GM12878 (cell line): ENCODE results near the gene TRHDE. TPM values are rescaled to one million over a fixed set of nuclear protein-coding genes. Genes with fewer than 3 reads are reported as not detected.

Experiments
- ATAC-seq: fragments of 200-7000 bp; cut with Tn5 transposase; 3 replicates; pipeline ENCODE4 v1.9.1; 2020; ENCODE audit warnings: mild to moderate bottlenecking, moderate library complexity
- BruUV-seq: library from RNA; stranded (reverse); fragments of 400-500 nt; replicated peaks from 2 replicates; lab custom pipeline; 2021; lab: Mats Ljungman, UMichigan
- CTCF ChIA-PET: fragments of 300-600 bp; sonication (Branson Sonifier 250); formaldehyde crosslinking; extraction: SDS; loops from one replicate; lab custom pipeline; 2021; ENCODE audit warnings: inconsistent platforms; lab: Yijun Ruan, JAX
- POLR2A ChIA-PET: fragments of 350-600 bp; formaldehyde crosslinking; extraction: SDS; loops from one replicate; lab custom pipeline; 2021; ENCODE audit warnings: inconsistent platforms; lab: Charles Lee
- RAD21 ChIA-PET: fragments of 300-600 bp; sonication (Branson Sonifier 250); formaldehyde crosslinking; loops from one replicate; lab custom pipeline; 2023; ENCODE audit warnings: antibody characterized with exemption; ENCODE audit not compliant: unreplicated experiment; lab: Charles Lee
- SMC1A ChIA-PET: fragments of 300-600 bp; sonication (Branson Sonifier 250); formaldehyde crosslinking; loops from one replicate; lab custom pipeline; 2023; ENCODE audit not compliant: unreplicated experiment, uncharacterized antibody; lab: Charles Lee
- DNase-seq: peaks from one replicate; pipeline ENCODE4 v3.0.0-alpha.2; 2011; ENCODE audit warnings: low read depth, low spot score
- FAIRE-seq: peaks from 3 replicates; lab custom pipeline; 2011; peaks lifted over from hg19 to GRCh38; lab: Jason Lieb, UNC
- H2AFZ ChIP-seq: 2 replicates; pipeline ENCODE4 v1.6.0; 2011; ENCODE audit warnings: low read depth, low read length, control low read depth; ENCODE audit not compliant: control insufficient read depth
- H3K27ac ChIP-seq: 2 replicates; pipeline ENCODE4 v1.5.1; 2011; ENCODE audit warnings: control low read depth; ENCODE audit not compliant: control insufficient read depth, insufficient read depth
- H3K27me3 ChIP-seq, 2 experiments: replicated peaks in 1 of 2; 2 replicates each; pipeline versions ENCODE4 v1.6.0 to v1.6.1; 2011; ENCODE audit warnings: low read length in 1 of 2; ENCODE audit not compliant: control insufficient read depth in 2 of 2, insufficient read depth in 2 of 2
- H3K36me3 ChIP-seq, 2 experiments: 2 replicates each; pipeline ENCODE4 v1.5.1; 2011; ENCODE audit warnings: low read length in 1 of 2; ENCODE audit not compliant: control insufficient read depth in 2 of 2, insufficient read depth in 2 of 2
- H3K4me1 ChIP-seq: 2 replicates; pipeline ENCODE4 v1.6.1; 2011; ENCODE audit warnings: mild to moderate bottlenecking, low read length, moderate library complexity, mixed read lengths; ENCODE audit not compliant: control insufficient read depth, insufficient read depth
- H3K4me2 ChIP-seq: 2 replicates; pipeline ENCODE4 v1.6.0; 2011; ENCODE audit warnings: control low read depth; ENCODE audit not compliant: control insufficient read depth, insufficient read depth
- H3K4me3 ChIP-seq: fragments of 200-600 bp; sonication (generic); 2 replicates; pipeline ENCODE4 v1.5.1; 2016
- H3K79me2 ChIP-seq: 2 replicates; pipeline ENCODE4 v1.6.0; 2011; ENCODE audit warnings: low read length; ENCODE audit not compliant: control insufficient read depth, insufficient read depth
- H3K9ac ChIP-seq: 2 replicates; pipeline ENCODE4 v1.8.0; 2011; ENCODE audit warnings: low read length, control low read depth, mixed read lengths; ENCODE audit not compliant: control insufficient read depth, insufficient read depth
- H3K9me3 ChIP-seq: replicated peaks from 3 replicates; pipeline ENCODE4 v1.5.1; 2011; ENCODE audit warnings: mild to moderate bottlenecking, low read length; ENCODE audit not compliant: control insufficient read depth, insufficient read depth
- H4K20me1 ChIP-seq: 2 replicates; pipeline ENCODE4 v1.6.0; 2011; ENCODE audit not compliant: control insufficient read depth, insufficient read depth
- ATF7 ChIP-seq: fragments of 450-650 bp; IDR thresholded peaks from 2 replicates; pipeline ENCODE4 v1.6.1; 2016; ENCODE audit warnings: low read depth, mild to moderate bottlenecking
- CBFB ChIP-seq: IDR thresholded peaks from 2 replicates; pipeline ENCODE4 v1.6.1; 2016; ENCODE audit warnings: antibody characterized with exemption, low read depth
- CHD4 ChIP-seq: fragments of 200-600 bp; sonication (generic); IDR thresholded peaks from 2 replicates; pipeline ENCODE4 v1.6.1; 2016; ENCODE audit warnings: mild to moderate bottlenecking
- CUX1 ChIP-seq: IDR thresholded peaks from 2 replicates; pipeline ENCODE4 v1.6.1; 2012; ENCODE audit warnings: improper control_type of control experiment, low read depth, low read length; ENCODE audit not compliant: insufficient replicate concordance
- E2F4 ChIP-seq: IDR thresholded peaks from 2 replicates; pipeline ENCODE4 v1.6.1; 2012; ENCODE audit warnings: low read depth, low read length, improper control_type of control experiment
- ETV6 ChIP-seq, 2 experiments: fragments of 450-650 bp in 1 of 2; IDR thresholded peaks in 1 of 2; conservative IDR thresholded peaks in 1 of 2; 2 replicates each; pipeline ENCODE4 v1.6.1; 2014; ENCODE audit warnings: antibody characterized with exemption in 1 of 2, borderline replicate concordance in 1 of 2, low read depth in 1 of 2, mild to moderate bottlenecking in 1 of 2, moderate library complexity in 1 of 2
- FOS ChIP-seq: IDR thresholded peaks from 3 replicates; pipeline ENCODE4 v1.6.1; 2011; ENCODE audit warnings: borderline replicate concordance; ENCODE audit not compliant: insufficient read length; ENCODE audit errors: extremely low read depth
- JUNB ChIP-seq: IDR thresholded peaks from 2 replicates; pipeline ENCODE4 v1.6.1; 2016; ENCODE audit warnings: antibody characterized with exemption, mild to moderate bottlenecking
- KAT2A ChIP-seq: conservative IDR thresholded peaks from 2 replicates; pipeline ENCODE4 v1.6.1; 2011; ENCODE audit warnings: low read depth, low read length; ENCODE audit not compliant: control insufficient read depth
- MEF2B ChIP-seq: fragments of 450-650 bp; IDR thresholded peaks from 2 replicates; pipeline ENCODE4 v1.6.1; 2018; ENCODE audit warnings: mild to moderate bottlenecking, moderate library complexity; ENCODE audit not compliant: partially characterized antibody, poor library complexity, severe bottlenecking
- PKNOX1 ChIP-seq: fragments of 450-650 bp; IDR thresholded peaks from 2 replicates; pipeline ENCODE4 v1.6.1; 2016; ENCODE audit warnings: mild to moderate bottlenecking
- PML ChIP-seq: IDR thresholded peaks from 2 replicates; pipeline ENCODE4 v1.6.1; 2012; ENCODE audit warnings: low read length, inconsistent platforms
- POLR2A ChIP-seq: IDR thresholded peaks from 2 replicates; pipeline ENCODE4 v1.6.1; 2011; ENCODE audit warnings: low read depth, mild to moderate bottlenecking, low read length
- POLR2AphosphoS5 ChIP-seq: IDR thresholded peaks from 2 replicates; pipeline ENCODE4 v1.6.1; 2011; ENCODE audit warnings: mild to moderate bottlenecking, low read length, inconsistent platforms
- RAD51 ChIP-seq: fragments of 450-650 bp; IDR thresholded peaks from 2 replicates; pipeline ENCODE4 v1.6.1; 2016; ENCODE audit warnings: moderate library complexity, mild to moderate bottlenecking, inconsistent platforms
- RELA ChIP-seq: fragments of 450-650 bp; IDR thresholded peaks from 2 replicates; pipeline ENCODE4 v1.8.0; 2014; ENCODE audit warnings: borderline replicate concordance; ENCODE audit not compliant: partially characterized antibody
- STAT1 ChIP-seq: fragments of 450-650 bp; conservative IDR thresholded peaks from 2 replicates; pipeline ENCODE4 v1.6.1; 2014; ENCODE audit warnings: antibody characterized with exemption, mild to moderate bottlenecking
- TCF12 ChIP-seq: IDR thresholded peaks from 2 replicates; pipeline ENCODE4 v1.6.1; 2011; ENCODE audit warnings: low read depth, mild to moderate bottlenecking, low read length
- WGBS: methylation state at CpG from one replicate; pipeline ENCODE4 v1.1.6; 2016; ENCODE audit warnings: low lambda C conversion rate; ENCODE audit not compliant: insufficient replicate concordance, insufficient coverage; ENCODE audit errors: missing lambda C conversion rate; 5-methylcytosine and 5-hydroxymethylcytosine counted together
- in situ Hi-C: fragments of 300-500 bp; cut with MboI; formaldehyde crosslinking; loops from 9 replicates; pipeline ENCODE4 v1.14.3; 2018; ENCODE audit warnings: mixed read lengths
- intact Hi-C: fragments of 100-400 bp; cut with micrococcal nuclease; formaldehyde crosslinking; loops from one replicate; pipeline ENCODE4 v1.14.2; 2022; ENCODE audit not compliant: unreplicated experiment
- polyA plus RNA-seq, 11 experiments: library from polyadenylated mRNA; depleted of rRNA in 4 of 11; unstranded in 6 of 11; stranded (reverse) in 5 of 11; fragments of >200 nt; fragmentation: Nextera tagmentation in 4 of 11; fragmentation: Illumina TruSeq in 1 of 11; extraction: Ambion mirVana in 4 of 11; extraction: Trizol in 1 of 11; gene quantifications; 1 replicate in 1 of 11; 2 replicates in 10 of 11; pipeline versions ENCODE4 v1.2.1 to v1.2.3, GENCODE V29; 2011 to 2016; ENCODE audit warnings: inconsistent platforms in 2 of 11, missing spikeins in 2 of 11, low read depth in 1 of 11
- total RNA-seq, 4 experiments: library from RNA; depleted of rRNA in 3 of 4; stranded (reverse); fragments of >200 nt in 3 of 4; fragmentation: Illumina TruSeq in 1 of 4; extraction: Trizol in 1 of 4; gene quantifications; 2 replicates each; pipeline versions ENCODE4 v1.2.1 to v1.2.3, GENCODE V29; 2013 to 2021

The TRHDE gene
- total and polyA plus RNA-seq, 10 of the 15 experiments (the other 5 are each of a cell fraction or from before 2014, with no cell fraction given) = not detected

- no peak for TF ChIP-seq PKNOX1
- no peak for TF ChIP-seq MEF2B
- no peak for TF ChIP-seq E2F4
- no peak for TF ChIP-seq CBFB
- TF ChIP-seq KAT2A = no peak
- TF ChIP-seq RAD51 = no peak
- TF ChIP-seq FOS = no peak
- TF ChIP-seq RELA = no peak
- TF ChIP-seq ATF7 = no peak
- TF ChIP-seq JUNB = no peak
- no peak for TF ChIP-seq CHD4
- TF ChIP-seq, all 136 proteins: peak for 0
Observed at GRCh38 chr12:72300728-72301127, 28.6 kb downstream of the TRHDE start (continued).

- Histone ChIP-seq H3K27ac (no peak overlapping the region), H3K27me3 (no peaks in the 10 kb centered on the region), H3K9me3 (no peaks in the 10 kb centered on the region)
- TF ChIP-seq TCF12 = no peak
- TF ChIP-seq PML = no peak
- TF ChIP-seq STAT1 = no peak
- TF ChIP-seq ETV6 (conservative IDR thresholded peaks at IDR 0.05 in 1 of 2, IDR thresholded peaks at IDR 0.05 in 1 of 2; ENCODE audit: borderline replicate concordance in 1 of 2, low read depth in 1 of 2) = no peak
- no peak for TF ChIP-seq POLR2AphosphoS5
- no peak for TF ChIP-seq POLR2A
- TF ChIP-seq CUX1 = no peak
- TF ChIP-seq, all 136 proteins: peak for 0
- no peak for DNase-seq
- H3K4me1 ChIP-seq = no peaks in the 10 kb centered on the region
- ChIA-PET POLR2A (no interaction called here), RAD21 (no interaction called here), SMC1A (interaction anchor here (1.3 kb wide), 1 partner anchor 8 kb away, joined by 3 read pairs; no protein-coding TSS in a partner anchor), CTCF (no interaction called here)
- no peak for ATAC-seq
- H4K20me1 ChIP-seq = no peaks in the 10 kb centered on the region
- H3K4me3 ChIP-seq = no peak overlapping the region
- no peaks in the 10 kb centered on the region for H3K36me3 ChIP-seq
- H3K4me2 ChIP-seq = no peak overlapping the region
- 0% methylated on average over 2 of the region's 2 CpGs for WGBS
- H3K79me2 ChIP-seq = no peaks in the 10 kb centered on the region
- no peak overlapping the region for H3K9ac ChIP-seq
- in situ Hi-C loops (no loop called here), intact Hi-C loops (no loop called here)
- no peak overlapping the region for H2AFZ ChIP-seq
- BruUV-seq = no TSS peak
- no peak for FAIRE-seq
Observed at GRCh38 chr12:72304751-72305150, 32.6 kb downstream of the TRHDE start.
